Vagina (tissue), 2 donors: Measurements from ENCODE around the gene ARID1B.

Source experiments
- POLR2A ChIP-seq, 2 donors: fragments of 450-650 bp; IDR thresholded peaks; one replicate each; pipeline ENCODE4 v1.6.1; 2017; ENCODE audit warnings: antibody characterized with exemption in 2 of 2, mild to moderate bottlenecking in 2 of 2, moderate library complexity in 2 of 2
- POLR2AphosphoS5 ChIP-seq, 2 donors: sonication (generic); formaldehyde crosslinking; IDR thresholded peaks; one replicate each; pipeline ENCODE4 v1.9.0; 2017; ENCODE audit warnings: antibody characterized with exemption in 2 of 2, mild to moderate bottlenecking in 2 of 2, low read depth in 1 of 2; ENCODE audit not compliant: insufficient read depth in 1 of 2
- TF ChIP-seq, protein P1 (sequence below), 3 experiments: fragments of 450-650 bp in 2 of 3; fragments of 200-600 bp in 1 of 3; sonication (generic) in 1 of 3; IDR thresholded peaks; one replicate each; pipeline ENCODE4 v1.5.1; 2017 to 2019; ENCODE audit warnings: antibody characterized with exemption in 3 of 3, mild to moderate bottlenecking in 2 of 3, moderate library complexity in 2 of 3

DNA sequence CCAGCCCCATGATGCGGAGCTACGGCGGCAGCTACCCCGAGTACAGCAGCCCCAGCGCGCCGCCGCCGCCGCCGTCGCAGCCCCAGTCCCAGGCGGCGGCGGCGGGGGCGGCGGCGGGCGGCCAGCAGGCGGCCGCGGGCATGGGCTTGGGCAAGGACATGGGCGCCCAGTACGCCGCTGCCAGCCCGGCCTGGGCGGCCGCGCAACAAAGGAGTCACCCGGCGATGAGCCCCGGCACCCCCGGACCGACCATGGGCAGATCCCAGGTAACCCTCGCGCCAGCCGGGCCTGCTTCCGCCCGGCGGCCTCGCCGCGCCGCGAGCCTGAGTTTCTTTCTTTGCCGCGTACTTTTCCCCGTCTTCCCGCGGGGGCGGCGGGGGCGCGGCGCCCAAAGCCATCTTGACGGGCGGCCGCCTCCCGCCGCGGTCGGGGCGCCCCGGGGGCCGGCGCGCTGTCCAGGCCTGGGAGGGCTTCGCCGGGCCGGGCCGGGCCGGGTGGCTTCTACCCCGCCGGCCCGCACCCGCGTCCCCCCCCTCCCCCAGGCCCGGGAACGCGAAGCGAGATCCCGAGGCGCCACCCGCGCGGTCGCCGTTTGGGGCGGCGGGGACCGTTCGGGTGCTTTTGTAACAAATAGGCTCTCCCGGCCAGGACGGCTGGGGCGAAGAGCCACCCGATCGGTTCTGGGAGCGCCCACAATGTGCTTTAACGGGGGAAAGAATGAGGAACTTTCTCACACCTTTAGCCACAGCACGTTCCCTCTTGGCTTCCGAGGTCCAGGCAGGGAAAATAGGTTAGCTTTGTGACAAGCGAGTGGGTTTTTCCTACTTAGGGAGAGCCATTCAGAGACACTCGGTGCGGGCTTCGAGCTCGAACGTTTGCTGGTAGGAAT, 2.3 kb downstream of the ARID1B start:
- TF ChIP-seq, protein P1, sequence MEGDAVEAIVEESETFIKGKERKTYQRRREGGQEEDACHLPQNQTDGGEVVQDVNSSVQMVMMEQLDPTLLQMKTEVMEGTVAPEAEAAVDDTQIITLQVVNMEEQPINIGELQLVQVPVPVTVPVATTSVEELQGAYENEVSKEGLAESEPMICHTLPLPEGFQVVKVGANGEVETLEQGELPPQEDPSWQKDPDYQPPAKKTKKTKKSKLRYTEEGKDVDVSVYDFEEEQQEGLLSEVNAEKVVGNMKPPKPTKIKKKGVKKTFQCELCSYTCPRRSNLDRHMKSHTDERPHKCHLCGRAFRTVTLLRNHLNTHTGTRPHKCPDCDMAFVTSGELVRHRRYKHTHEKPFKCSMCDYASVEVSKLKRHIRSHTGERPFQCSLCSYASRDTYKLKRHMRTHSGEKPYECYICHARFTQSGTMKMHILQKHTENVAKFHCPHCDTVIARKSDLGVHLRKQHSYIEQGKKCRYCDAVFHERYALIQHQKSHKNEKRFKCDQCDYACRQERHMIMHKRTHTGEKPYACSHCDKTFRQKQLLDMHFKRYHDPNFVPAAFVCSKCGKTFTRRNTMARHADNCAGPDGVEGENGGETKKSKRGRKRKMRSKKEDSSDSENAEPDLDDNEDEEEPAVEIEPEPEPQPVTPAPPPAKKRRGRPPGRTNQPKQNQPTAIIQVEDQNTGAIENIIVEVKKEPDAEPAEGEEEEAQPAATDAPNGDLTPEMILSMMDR (IDR thresholded peaks at IDR 0.05), result no peak
- TF ChIP-seq POLR2A (IDR thresholded peaks at IDR 0.05) (peak in 1 of 2 donors; percentile 3), POLR2AphosphoS5 (IDR thresholded peaks at IDR 0.05; ENCODE audit: insufficient read depth in 1 of 2, low read depth in 1 of 2) (peak in 1 of 2 donors; percentile 45)
